Measurements from ENCODE around the gene LEO1. TPM values are rescaled to one million over a fixed set of nuclear protein-coding genes. Genes with fewer than 3 reads are reported as not detected.

LEO1 gene
- total and polyA plus RNA-seq, 2 experiments from 2014 or later: 19.1 to 26.8 TPM

GRCh38 chr15:51909584-51909983 lies 62.0 kb downstream of the LEO1 start:
- TF ChIP-seq CTCF (IDR thresholded peaks at IDR 0.05; ENCODE audit: low read depth, low read length): no peak
- H3K27me3 ChIP-seq: no peaks in the 10 kb centered on the region
- no peaks in the 10 kb centered on the region for H3K4me1 ChIP-seq (ENCODE audit: low read depth)
- H3K27ac ChIP-seq: no peak overlapping the region
- no peak overlapping the region for H3K4me3 ChIP-seq
- no peaks in the 10 kb centered on the region for H3K36me3 ChIP-seq
- no peaks in the 10 kb centered on the region for H3K9me3 ChIP-seq (ENCODE audit: low read depth)
- DNase-seq (ENCODE audit: low read depth in 1 of 2, low spot score in 1 of 2): no peak

- H3K4me1 ChIP-seq (ENCODE audit: low read depth): no peaks in the 10 kb centered on the region
- no peak for TF ChIP-seq CTCF (IDR thresholded peaks at IDR 0.05; ENCODE audit: low read depth, low read length)
- H3K27ac ChIP-seq: no peak overlapping the region
- DNase-seq (ENCODE audit: low read depth in 1 of 2, low spot score in 1 of 2): no peak
- H3K36me3 ChIP-seq: peaks cover 2% of the 10 kb centered on the region
- no peaks in the 10 kb centered on the region for H3K27me3 ChIP-seq
- no peaks in the 10 kb centered on the region for H3K9me3 ChIP-seq (ENCODE audit: low read depth)
- no peak overlapping the region for H3K4me3 ChIP-seq
Measured at GRCh38 chr15:51908316-51908715, 63.3 kb downstream of the LEO1 start.

DNA sequence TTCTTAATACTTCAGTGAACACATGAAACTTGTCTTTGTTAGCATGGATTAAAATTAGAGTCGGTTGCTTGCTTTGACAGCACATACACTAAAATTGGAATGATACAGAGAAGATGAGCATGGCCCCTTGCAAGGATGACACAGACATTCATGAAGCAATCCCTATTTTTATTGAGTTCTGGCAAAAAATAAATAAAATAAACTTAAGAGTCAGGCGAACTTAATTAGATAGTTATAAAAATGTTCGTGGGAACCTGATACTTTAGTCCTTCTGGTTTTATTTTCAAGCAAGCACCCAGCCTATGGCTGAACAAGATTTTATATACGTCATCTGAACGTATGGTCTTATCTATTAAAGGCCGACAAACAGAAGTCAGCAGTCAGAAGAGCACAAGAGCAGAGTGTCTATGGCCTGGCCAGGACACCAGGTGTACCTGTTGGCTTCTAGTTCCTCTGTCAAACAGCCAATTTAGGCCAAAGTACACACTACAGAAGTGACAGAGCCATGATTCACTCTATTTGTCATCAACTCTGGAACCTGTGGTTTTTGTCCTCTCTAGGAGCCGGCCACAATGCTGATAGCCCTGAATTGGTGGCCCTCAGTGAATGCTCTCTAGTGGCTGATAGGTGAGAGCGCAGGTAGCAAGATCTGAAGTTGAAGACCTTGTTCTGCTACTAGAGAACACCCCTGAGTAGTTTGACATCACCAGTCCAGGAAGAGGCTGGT lies 64.3 kb downstream of the LEO1 start:
- DNase-seq (ENCODE audit: low read depth in 1 of 2, low spot score in 1 of 2): no peak
- Histone ChIP-seq H3K27me3 (no peaks in the 10 kb centered on the region), H3K27ac (no peak overlapping the region), H3K36me3 (peaks cover 7% of the 10 kb centered on the region), H3K4me3 (no peak overlapping the region), H3K9me3 (ENCODE audit: low read depth) (no peaks in the 10 kb centered on the region), H3K4me1 (ENCODE audit: low read depth) (no peaks in the 10 kb centered on the region)
- no peak for TF ChIP-seq CTCF (IDR thresholded peaks at IDR 0.05; ENCODE audit: low read depth, low read length)

GRCh38 chr15:51904931-51905330 lies 66.6 kb downstream of the LEO1 start:
- TF ChIP-seq CTCF (IDR thresholded peaks at IDR 0.05; ENCODE audit: low read depth, low read length): no peak
- H3K36me3 ChIP-seq: peaks cover 28% of the 10 kb centered on the region

GRCh38 chr15:51904421-51904820 lies 67.2 kb downstream of the LEO1 start:
- Histone ChIP-seq H3K36me3 (peaks cover 28% of the 10 kb centered on the region), H3K9me3 (ENCODE audit: low read depth) (no peaks in the 10 kb centered on the region)
- DNase-seq (ENCODE audit: low read depth in 1 of 2, low spot score in 1 of 2): no peak

More at GRCh38 chr15:51904931-51905330, 66.6 kb downstream of the LEO1 start:
- Histone ChIP-seq H3K4me3 (no peak overlapping the region), H3K9me3 (ENCODE audit: low read depth) (no peaks in the 10 kb centered on the region), H3K4me1 (ENCODE audit: low read depth) (no peaks in the 10 kb centered on the region), H3K27ac (peak overlapping the region; percentile 14), H3K27me3 (no peaks in the 10 kb centered on the region)
- DNase-seq (ENCODE audit: low read depth in 1 of 2, low spot score in 1 of 2): no peak

More at GRCh38 chr15:51904421-51904820, 67.2 kb downstream of the LEO1 start:
- H3K27ac ChIP-seq: peak overlapping the region; percentile 14
- H3K4me3 ChIP-seq: no peak overlapping the region
- no peak for TF ChIP-seq CTCF (IDR thresholded peaks at IDR 0.05; ENCODE audit: low read depth, low read length)
- H3K4me1 ChIP-seq (ENCODE audit: low read depth): no peaks in the 10 kb centered on the region
- H3K27me3 ChIP-seq: no peaks in the 10 kb centered on the region

All from cardiac muscle cell (in vitro differentiated cells and primary cell).